ENCODE measurements around the gene SYT7.

DNA sequence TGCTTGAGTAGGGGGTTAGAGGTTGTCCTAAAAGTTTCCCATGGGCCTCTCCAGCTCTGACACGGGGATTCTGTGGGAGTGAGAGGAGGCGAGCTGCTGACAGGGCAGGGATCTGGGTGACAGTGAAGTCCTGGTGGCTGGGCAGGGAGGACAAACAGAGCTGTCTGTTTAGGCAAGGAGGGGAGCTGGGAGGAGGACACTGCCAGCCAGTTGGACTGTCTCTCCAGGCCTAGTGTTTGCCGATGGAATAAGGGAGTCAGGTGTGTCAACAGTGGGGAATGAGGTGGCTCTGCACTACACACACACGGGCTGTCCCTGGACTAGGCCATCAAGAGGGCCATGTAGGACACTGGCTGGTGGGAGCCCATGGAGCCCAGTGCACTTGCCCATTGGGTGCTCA is 20.6 kb upstream of the SYT7 start:
- TF ChIP-seq CTCF (IDR thresholded peaks at IDR 0.05), result no peak
- no peak for TF ChIP-seq POLR2A (IDR thresholded peaks at IDR 0.05)

Data from testis (tissue), 2 donors.